GM12878 (cell line): ENCODE measurements around the gene TYK2. TPM values are rescaled to one million over a fixed set of nuclear protein-coding genes. Genes with fewer than 3 reads are reported as not detected.

ENCODE experiments used
- ATAC-seq: fragments of 200-7000 bp; cut with Tn5 transposase; 3 replicates; pipeline ENCODE4 v1.9.1; 2020; ENCODE audit warnings: mild to moderate bottlenecking, moderate library complexity
- BruUV-seq: library from RNA; stranded (reverse); fragments of 400-500 nt; replicated peaks from 2 replicates; lab custom pipeline; 2021; lab: Mats Ljungman, UMichigan
- CTCF ChIA-PET: fragments of 300-600 bp; sonication (Branson Sonifier 250); formaldehyde crosslinking; extraction: SDS; loops from one replicate; lab custom pipeline; 2021; ENCODE audit warnings: inconsistent platforms; lab: Yijun Ruan, JAX
- POLR2A ChIA-PET: fragments of 350-600 bp; formaldehyde crosslinking; extraction: SDS; loops from one replicate; lab custom pipeline; 2021; ENCODE audit warnings: inconsistent platforms; lab: Charles Lee
- RAD21 ChIA-PET: fragments of 300-600 bp; sonication (Branson Sonifier 250); formaldehyde crosslinking; loops from one replicate; lab custom pipeline; 2023; ENCODE audit warnings: antibody characterized with exemption; ENCODE audit not compliant: unreplicated experiment; lab: Charles Lee
- SMC1A ChIA-PET: fragments of 300-600 bp; sonication (Branson Sonifier 250); formaldehyde crosslinking; loops from one replicate; lab custom pipeline; 2023; ENCODE audit not compliant: unreplicated experiment, uncharacterized antibody; lab: Charles Lee
- DNase-seq: peaks from one replicate; pipeline ENCODE4 v3.0.0-alpha.2; 2011; ENCODE audit warnings: low read depth, low spot score
- FAIRE-seq: peaks from 3 replicates; lab custom pipeline; 2011; peaks lifted over from hg19 to GRCh38; lab: Jason Lieb, UNC
- H2AFZ ChIP-seq: 2 replicates; pipeline ENCODE4 v1.6.0; 2011; ENCODE audit warnings: low read depth, low read length, control low read depth; ENCODE audit not compliant: control insufficient read depth
- H3K27ac ChIP-seq: 2 replicates; pipeline ENCODE4 v1.5.1; 2011; ENCODE audit warnings: control low read depth; ENCODE audit not compliant: control insufficient read depth, insufficient read depth
- H3K27me3 ChIP-seq, 2 experiments: replicated peaks in 1 of 2; 2 replicates each; pipeline versions ENCODE4 v1.6.0 to v1.6.1; 2011; ENCODE audit warnings: low read length in 1 of 2; ENCODE audit not compliant: control insufficient read depth in 2 of 2, insufficient read depth in 2 of 2
- H3K36me3 ChIP-seq, 2 experiments: 2 replicates each; pipeline ENCODE4 v1.5.1; 2011; ENCODE audit warnings: low read length in 1 of 2; ENCODE audit not compliant: control insufficient read depth in 2 of 2, insufficient read depth in 2 of 2
- H3K4me1 ChIP-seq: 2 replicates; pipeline ENCODE4 v1.6.1; 2011; ENCODE audit warnings: mild to moderate bottlenecking, low read length, moderate library complexity, mixed read lengths; ENCODE audit not compliant: control insufficient read depth, insufficient read depth
- H3K4me2 ChIP-seq: 2 replicates; pipeline ENCODE4 v1.6.0; 2011; ENCODE audit warnings: control low read depth; ENCODE audit not compliant: control insufficient read depth, insufficient read depth
- H3K4me3 ChIP-seq: fragments of 200-600 bp; sonication (generic); 2 replicates; pipeline ENCODE4 v1.5.1; 2016
- H3K79me2 ChIP-seq: 2 replicates; pipeline ENCODE4 v1.6.0; 2011; ENCODE audit warnings: low read length; ENCODE audit not compliant: control insufficient read depth, insufficient read depth
- H3K9ac ChIP-seq: 2 replicates; pipeline ENCODE4 v1.8.0; 2011; ENCODE audit warnings: low read length, control low read depth, mixed read lengths; ENCODE audit not compliant: control insufficient read depth, insufficient read depth
- H3K9me3 ChIP-seq: replicated peaks from 3 replicates; pipeline ENCODE4 v1.5.1; 2011; ENCODE audit warnings: mild to moderate bottlenecking, low read length; ENCODE audit not compliant: control insufficient read depth, insufficient read depth
- H4K20me1 ChIP-seq: 2 replicates; pipeline ENCODE4 v1.6.0; 2011; ENCODE audit not compliant: control insufficient read depth, insufficient read depth
- MEF2B ChIP-seq: fragments of 450-650 bp; IDR thresholded peaks from 2 replicates; pipeline ENCODE4 v1.6.1; 2018; ENCODE audit warnings: mild to moderate bottlenecking, moderate library complexity; ENCODE audit not compliant: partially characterized antibody, poor library complexity, severe bottlenecking
- POLR2A ChIP-seq: IDR thresholded peaks from 2 replicates; pipeline ENCODE4 v1.6.1; 2011; ENCODE audit warnings: low read depth, mild to moderate bottlenecking, low read length
- WGBS: methylation state at CpG from one replicate; pipeline ENCODE4 v1.1.6; 2016; ENCODE audit warnings: low lambda C conversion rate; ENCODE audit not compliant: insufficient replicate concordance, insufficient coverage; ENCODE audit errors: missing lambda C conversion rate; 5-methylcytosine and 5-hydroxymethylcytosine counted together
- in situ Hi-C: fragments of 300-500 bp; cut with MboI; formaldehyde crosslinking; loops from 9 replicates; pipeline ENCODE4 v1.14.3; 2018; ENCODE audit warnings: mixed read lengths
- intact Hi-C: fragments of 100-400 bp; cut with micrococcal nuclease; formaldehyde crosslinking; loops from one replicate; pipeline ENCODE4 v1.14.2; 2022; ENCODE audit not compliant: unreplicated experiment
- polyA plus RNA-seq, 11 experiments: library from polyadenylated mRNA; depleted of rRNA in 4 of 11; unstranded in 6 of 11; stranded (reverse) in 5 of 11; fragments of >200 nt; fragmentation: Nextera tagmentation in 4 of 11; fragmentation: Illumina TruSeq in 1 of 11; extraction: Ambion mirVana in 4 of 11; extraction: Trizol in 1 of 11; gene quantifications; 1 replicate in 1 of 11; 2 replicates in 10 of 11; pipeline versions ENCODE4 v1.2.1 to v1.2.3, GENCODE V29; 2011 to 2016; ENCODE audit warnings: inconsistent platforms in 2 of 11, missing spikeins in 2 of 11, low read depth in 1 of 11
- total RNA-seq, 4 experiments: library from RNA; depleted of rRNA in 3 of 4; stranded (reverse); fragments of >200 nt in 3 of 4; fragmentation: Illumina TruSeq in 1 of 4; extraction: Trizol in 1 of 4; gene quantifications; 2 replicates each; pipeline versions ENCODE4 v1.2.1 to v1.2.3, GENCODE V29; 2013 to 2021
- TF ChIP-seq, protein P1 (sequence below): fragments of 450-650 bp; IDR thresholded peaks from 2 replicates; pipeline ENCODE4 v1.6.1; 2017; ENCODE audit warnings: mild to moderate bottlenecking, moderate library complexity

TYK2 gene
- total and polyA plus RNA-seq, 10 of the 15 experiments (the other 5 are each of a cell fraction or from before 2014, with no cell fraction given) = 36.4 to 364 (median 179) TPM

- no peaks in the 10 kb centered on the region for H3K27me3 ChIP-seq
- peaks cover 31 to 47% of the 10 kb centered on the region in 2 experiments for H3K36me3 ChIP-seq
- no peaks in the 10 kb centered on the region for H3K4me1 ChIP-seq
- DNase-seq = no peak
- H3K9me3 ChIP-seq = no peaks in the 10 kb centered on the region; the same call in 2 of the 3 replicates
- TF ChIP-seq MEF2B = no peak
- 98% methylated on average over 19 of the region's 19 CpGs for WGBS
- no peak for ATAC-seq
- in situ Hi-C loops (no loop called here), intact Hi-C loops (no loop called here)
- H3K27ac ChIP-seq = no peak overlapping the region
- no TSS peak for BruUV-seq
- H2AFZ ChIP-seq = no peak overlapping the region
- ChIA-PET RAD21 (no interaction called here), POLR2A (no interaction called here), SMC1A (no interaction called here), CTCF (no interaction called here)
- no peak overlapping the region for H3K9ac ChIP-seq
- FAIRE-seq = no peak
- H3K4me3 ChIP-seq = no peak overlapping the region
- H3K79me2 ChIP-seq = no peaks in the 10 kb centered on the region; the same call in 1 of the 2 replicates
- no peak overlapping the region for H3K4me2 ChIP-seq
- no peaks in the 10 kb centered on the region; the same call in 1 of the 2 replicates for H4K20me1 ChIP-seq
These were observed 15.7 kb downstream of the TYK2 start for GRCh38 chr19:10364644-10365043.

DNA sequence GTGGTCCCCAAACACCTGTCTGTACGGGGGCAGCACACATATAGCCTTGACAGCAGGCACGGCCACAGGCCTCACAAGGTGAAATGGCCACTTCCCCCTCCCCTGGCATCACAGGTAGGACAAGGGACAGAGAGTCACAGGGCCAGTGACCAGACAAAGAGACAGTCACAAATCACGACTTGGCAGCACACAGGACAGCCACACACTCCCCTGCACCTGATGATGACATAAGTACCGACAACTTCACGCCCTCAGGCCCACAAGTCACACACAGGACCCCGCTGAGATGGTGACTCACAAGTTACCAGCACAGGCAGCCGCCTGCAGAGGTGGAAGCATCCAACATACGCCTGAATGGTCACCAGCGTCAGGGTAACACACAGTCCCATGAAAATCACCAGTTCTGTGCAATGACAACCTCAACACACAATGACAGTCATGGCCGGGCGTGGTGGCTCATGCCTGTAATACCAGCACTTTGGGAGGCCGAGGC lies 16.5 kb downstream of the TYK2 start:
- CTCF ChIA-PET = no interaction called here
- H3K4me2 ChIP-seq = no peak overlapping the region
- H3K9me3 ChIP-seq = no peaks in the 10 kb centered on the region; the same call in 2 of the 3 replicates
- H3K4me1 ChIP-seq = no peaks in the 10 kb centered on the region
- H3K36me3 ChIP-seq = peaks cover 28 to 47% of the 10 kb centered on the region in 2 experiments
- in situ Hi-C loops = no loop called here
- TF ChIP-seq, protein P1, sequence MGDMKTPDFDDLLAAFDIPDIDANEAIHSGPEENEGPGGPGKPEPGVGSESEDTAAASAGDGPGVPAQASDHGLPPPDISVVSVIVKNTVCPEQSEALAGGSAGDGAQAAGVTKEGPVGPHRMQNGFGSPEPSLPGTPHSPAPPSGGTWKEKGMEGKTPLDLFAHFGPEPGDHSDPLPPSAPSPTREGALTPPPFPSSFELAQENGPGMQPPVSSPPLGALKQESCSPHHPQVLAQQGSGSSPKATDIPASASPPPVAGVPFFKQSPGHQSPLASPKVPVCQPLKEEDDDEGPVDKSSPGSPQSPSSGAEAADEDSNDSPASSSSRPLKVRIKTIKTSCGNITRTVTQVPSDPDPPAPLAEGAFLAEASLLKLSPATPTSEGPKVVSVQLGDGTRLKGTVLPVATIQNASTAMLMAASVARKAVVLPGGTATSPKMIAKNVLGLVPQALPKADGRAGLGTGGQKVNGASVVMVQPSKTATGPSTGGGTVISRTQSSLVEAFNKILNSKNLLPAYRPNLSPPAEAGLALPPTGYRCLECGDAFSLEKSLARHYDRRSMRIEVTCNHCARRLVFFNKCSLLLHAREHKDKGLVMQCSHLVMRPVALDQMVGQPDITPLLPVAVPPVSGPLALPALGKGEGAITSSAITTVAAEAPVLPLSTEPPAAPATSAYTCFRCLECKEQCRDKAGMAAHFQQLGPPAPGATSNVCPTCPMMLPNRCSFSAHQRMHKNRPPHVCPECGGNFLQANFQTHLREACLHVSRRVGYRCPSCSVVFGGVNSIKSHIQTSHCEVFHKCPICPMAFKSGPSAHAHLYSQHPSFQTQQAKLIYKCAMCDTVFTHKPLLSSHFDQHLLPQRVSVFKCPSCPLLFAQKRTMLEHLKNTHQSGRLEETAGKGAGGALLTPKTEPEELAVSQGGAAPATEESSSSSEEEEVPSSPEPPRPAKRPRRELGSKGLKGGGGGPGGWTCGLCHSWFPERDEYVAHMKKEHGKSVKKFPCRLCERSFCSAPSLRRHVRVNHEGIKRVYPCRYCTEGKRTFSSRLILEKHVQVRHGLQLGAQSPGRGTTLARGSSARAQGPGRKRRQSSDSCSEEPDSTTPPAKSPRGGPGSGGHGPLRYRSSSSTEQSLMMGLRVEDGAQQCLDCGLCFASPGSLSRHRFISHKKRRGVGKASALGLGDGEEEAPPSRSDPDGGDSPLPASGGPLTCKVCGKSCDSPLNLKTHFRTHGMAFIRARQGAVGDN = no peak
- TF ChIP-seq POLR2A = peak; percentile 28; the same call in 1 of the 2 replicates
- WGBS = 80% methylated on average over 12 of the region's 12 CpGs
- intact Hi-C loops = no loop called here
- no peak overlapping the region for H3K9ac ChIP-seq
- FAIRE-seq = no peak
- RAD21 ChIA-PET = no interaction called here
- H3K79me2 ChIP-seq = no peaks in the 10 kb centered on the region; the same call in 1 of the 2 replicates
- SMC1A ChIA-PET = no interaction called here
- no peaks in the 10 kb centered on the region for H3K27me3 ChIP-seq
- no peak overlapping the region for H3K4me3 ChIP-seq
- no peak for DNase-seq
- POLR2A ChIA-PET = no interaction called here
- no peaks in the 10 kb centered on the region; the same call in 1 of the 2 replicates for H4K20me1 ChIP-seq
- no peak overlapping the region for H3K27ac ChIP-seq
- no peak overlapping the region for H2AFZ ChIP-seq
- no peak for ATAC-seq
- BruUV-seq = no TSS peak
